GM12878 (cell line): Measurements from ENCODE around the gene RNF183. TPM values are rescaled to one million over a fixed set of nuclear protein-coding genes. Genes with fewer than 3 reads are reported as not detected.

ENCODE experiments used
- BRCA1 ChIP-seq: IDR thresholded peaks from 2 replicates; pipeline ENCODE4 v1.6.1; 2011; ENCODE audit warnings: low read depth, low read length, improper control_type of control experiment
- CBX5 ChIP-seq: sonication (generic); IDR thresholded peaks from 2 replicates; pipeline ENCODE4 v1.6.1; 2016; ENCODE audit warnings: low read depth, moderate library complexity, mild to moderate bottlenecking, inconsistent platforms
- EGR1 ChIP-seq, 2 experiments: IDR thresholded peaks; 1 replicate in 1 of 2; 2 replicates in 1 of 2; pipeline ENCODE4 v1.6.1; 2011 to 2012; ENCODE audit warnings: low read depth in 2 of 2, low read length in 2 of 2, borderline replicate concordance in 1 of 2, mild to moderate bottlenecking in 1 of 2, moderate library complexity in 1 of 2
- GATAD2B ChIP-seq: fragments of 450-650 bp; conservative IDR thresholded peaks from 2 replicates; pipeline ENCODE4 v1.6.1; 2017; ENCODE audit warnings: low read depth, mild to moderate bottlenecking, moderate library complexity
- HDAC6 ChIP-seq: fragments of 200-600 bp; sonication (generic); IDR thresholded peaks from one replicate; pipeline ENCODE4 v1.8.0; 2017; ENCODE audit warnings: antibody characterized with exemption; ENCODE audit not compliant: unreplicated experiment
- IKZF1 ChIP-seq: fragments of 450-650 bp; conservative IDR thresholded peaks from 2 replicates; pipeline ENCODE4 v1.6.1; 2017; ENCODE audit warnings: antibody characterized with exemption, mild to moderate bottlenecking
- NR2C1 ChIP-seq: fragments of 450-650 bp; IDR thresholded peaks from 2 replicates; pipeline ENCODE4 v1.6.1; 2017; ENCODE audit warnings: antibody characterized with exemption, mild to moderate bottlenecking, moderate library complexity
- NR2C2 ChIP-seq: IDR thresholded peaks from 2 replicates; pipeline ENCODE4 v1.6.1; 2011; ENCODE audit warnings: borderline replicate concordance, low read depth; ENCODE audit not compliant: control insufficient read depth, insufficient read length
- NRF1 ChIP-seq: conservative IDR thresholded peaks from 2 replicates; pipeline ENCODE4 v1.6.1; 2011; ENCODE audit warnings: mild to moderate bottlenecking, low read depth, low read length, improper control_type of control experiment
- PML ChIP-seq: IDR thresholded peaks from 2 replicates; pipeline ENCODE4 v1.6.1; 2012; ENCODE audit warnings: low read length, inconsistent platforms
- POU2F2 ChIP-seq: IDR thresholded peaks from 3 replicates; pipeline ENCODE4 v1.6.1; 2011; ENCODE audit warnings: low read depth, mild to moderate bottlenecking, low read length, borderline replicate concordance
- PRDM15 ChIP-seq: fragments of 450-650 bp; formaldehyde crosslinking; IDR thresholded peaks from 2 replicates; pipeline ENCODE4 v1.4.0; 2020; ENCODE audit warnings: mild to moderate bottlenecking, moderate library complexity
- SIN3A ChIP-seq: IDR thresholded peaks from 2 replicates; pipeline ENCODE4 v1.6.1; 2012; ENCODE audit warnings: low read depth, low read length, improper control_type of control experiment
- SMAD1 ChIP-seq: fragments of 450-650 bp; IDR thresholded peaks from 2 replicates; pipeline ENCODE4 v1.6.1; 2018; ENCODE audit warnings: mild to moderate bottlenecking, low read depth; ENCODE audit not compliant: partially characterized antibody
- SPI1 ChIP-seq: IDR thresholded peaks from 2 replicates; pipeline ENCODE4 v1.6.1; 2011; ENCODE audit warnings: low read depth, mild to moderate bottlenecking, low read length, moderate library complexity, borderline replicate concordance; ENCODE audit not compliant: insufficient read depth
- SRF ChIP-seq, 2 experiments: IDR thresholded peaks; 2 replicates each; pipeline ENCODE4 v1.6.1; 2011; ENCODE audit warnings: low read depth in 2 of 2, low read length in 2 of 2, mild to moderate bottlenecking in 1 of 2, moderate library complexity in 1 of 2
- WRNIP1 ChIP-seq: IDR thresholded peaks from 2 replicates; pipeline ENCODE4 v1.6.1; 2011; ENCODE audit warnings: low read depth, low read length, improper control_type of control experiment, borderline replicate concordance
- YBX1 ChIP-seq: fragments of 450-650 bp; IDR thresholded peaks from 2 replicates; pipeline ENCODE4 v1.6.1; 2016; ENCODE audit warnings: antibody characterized with exemption
- ZBTB33 ChIP-seq: fragments of 450-650 bp; IDR thresholded peaks from 2 replicates; pipeline ENCODE4 v1.6.1; 2017; ENCODE audit warnings: mild to moderate bottlenecking
- ZZZ3 ChIP-seq: IDR thresholded peaks from 2 replicates; pipeline ENCODE4 v1.6.1; 2011; ENCODE audit warnings: low read depth; ENCODE audit not compliant: control insufficient read depth, insufficient read length
- polyA plus RNA-seq, 11 experiments: library from polyadenylated mRNA; depleted of rRNA in 4 of 11; unstranded in 6 of 11; stranded (reverse) in 5 of 11; fragments of >200 nt; fragmentation: Nextera tagmentation in 4 of 11; fragmentation: Illumina TruSeq in 1 of 11; extraction: Ambion mirVana in 4 of 11; extraction: Trizol in 1 of 11; gene quantifications; 1 replicate in 1 of 11; 2 replicates in 10 of 11; pipeline versions ENCODE4 v1.2.1 to v1.2.3, GENCODE V29; 2011 to 2016; ENCODE audit warnings: inconsistent platforms in 2 of 11, missing spikeins in 2 of 11, low read depth in 1 of 11
- total RNA-seq, 4 experiments: library from RNA; depleted of rRNA in 3 of 4; stranded (reverse); fragments of >200 nt in 3 of 4; fragmentation: Illumina TruSeq in 1 of 4; extraction: Trizol in 1 of 4; gene quantifications; 2 replicates each; pipeline versions ENCODE4 v1.2.1 to v1.2.3, GENCODE V29; 2013 to 2021
- TF ChIP-seq, protein P1 (sequence below): fragments of 450-650 bp; IDR thresholded peaks from 2 replicates; pipeline ENCODE4 v1.6.1; 2018; ENCODE audit warnings: borderline replicate concordance, mild to moderate bottlenecking; ENCODE audit not compliant: partially characterized antibody

The RNF183 gene
- total and polyA plus RNA-seq, 10 of the 15 experiments (the other 5 are each of a cell fraction or from before 2014, with no cell fraction given), result 0.03 to 0.26 (median 0.07) TPM; not detected in 6

- TF ChIP-seq ZBTB33, result no peak
- no peak for TF ChIP-seq NR2C2
- TF ChIP-seq PML, result peak; percentile 95
- 0 out of 3 replicates have a peak, but pooled peaks have one; percentile 72 for TF ChIP-seq POU2F2
- TF ChIP-seq BRCA1, result no peak; the same call in 1 of the 2 replicates
- peak; percentile 76 for TF ChIP-seq HDAC6
- no peak for TF ChIP-seq YBX1
- no peak for TF ChIP-seq SMAD1
- no peak for TF ChIP-seq WRNIP1
- TF ChIP-seq SPI1, result peak; percentile 73; the same call in 1 of the 2 replicates
- TF ChIP-seq SIN3A, result peak; percentile 92
- no peak for TF ChIP-seq ZZZ3
- TF ChIP-seq, protein P1, sequence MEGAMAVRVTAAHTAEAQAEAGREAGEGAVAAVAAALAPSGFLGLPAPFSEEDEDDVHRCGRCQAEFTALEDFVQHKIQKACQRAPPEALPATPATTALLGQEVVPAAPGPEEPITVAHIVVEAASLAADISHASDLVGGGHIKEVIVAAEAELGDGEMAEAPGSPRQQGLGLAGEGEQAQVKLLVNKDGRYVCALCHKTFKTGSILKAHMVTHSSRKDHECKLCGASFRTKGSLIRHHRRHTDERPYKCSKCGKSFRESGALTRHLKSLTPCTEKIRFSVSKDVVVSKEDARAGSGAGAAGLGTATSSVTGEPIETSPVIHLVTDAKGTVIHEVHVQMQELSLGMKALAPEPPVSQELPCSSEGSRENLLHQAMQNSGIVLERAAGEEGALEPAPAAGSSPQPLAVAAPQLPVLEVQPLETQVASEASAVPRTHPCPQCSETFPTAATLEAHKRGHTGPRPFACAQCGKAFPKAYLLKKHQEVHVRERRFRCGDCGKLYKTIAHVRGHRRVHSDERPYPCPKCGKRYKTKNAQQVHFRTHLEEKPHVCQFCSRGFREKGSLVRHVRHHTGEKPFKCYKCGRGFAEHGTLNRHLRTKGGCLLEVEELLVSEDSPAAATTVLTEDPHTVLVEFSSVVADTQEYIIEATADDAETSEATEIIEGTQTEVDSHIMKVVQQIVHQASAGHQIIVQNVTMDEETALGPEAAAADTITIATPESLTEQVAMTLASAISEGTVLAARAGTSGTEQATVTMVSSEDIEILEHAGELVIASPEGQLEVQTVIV, result peak; percentile 70
- 0 out of 4 replicates have a peak, but pooled peaks of 1 of the 2 experiments have one; percentile 4 for TF ChIP-seq SRF (IDR thresholded peaks at IDR 0.05; ENCODE audit: low read depth in 2 of 2, low read length in 2 of 2)
- TF ChIP-seq PRDM15 (CRISPR knock-in tag), result no peak
- TF ChIP-seq NRF1, result no peak
- peak; percentile 94 for TF ChIP-seq IKZF1
- TF ChIP-seq NR2C1, result peak; percentile 95
- TF ChIP-seq CBX5, result no peak
- TF ChIP-seq GATAD2B, result no peak; the same call in 1 of the 2 replicates
- TF ChIP-seq EGR1 (IDR thresholded peaks at IDR 0.05; ENCODE audit: borderline replicate concordance in 1 of 2, low read depth in 2 of 2, low read length in 2 of 2), result peak; percentile 80 to 99
These were observed 27.7 kb downstream of the RNF183 start, which contains the start of the genes CDC26 and PRPF4 (continued) for GRCh38 chr9:113275157-113276131.
